ENCODE data around the gene COL8A2. TPM values are rescaled to one million over a fixed set of nuclear protein-coding genes. Genes with fewer than 3 reads are reported as not detected.

Gene COL8A2
- total RNA-seq, 1 donor from 2014 or later: 8.0 TPM

DNA sequence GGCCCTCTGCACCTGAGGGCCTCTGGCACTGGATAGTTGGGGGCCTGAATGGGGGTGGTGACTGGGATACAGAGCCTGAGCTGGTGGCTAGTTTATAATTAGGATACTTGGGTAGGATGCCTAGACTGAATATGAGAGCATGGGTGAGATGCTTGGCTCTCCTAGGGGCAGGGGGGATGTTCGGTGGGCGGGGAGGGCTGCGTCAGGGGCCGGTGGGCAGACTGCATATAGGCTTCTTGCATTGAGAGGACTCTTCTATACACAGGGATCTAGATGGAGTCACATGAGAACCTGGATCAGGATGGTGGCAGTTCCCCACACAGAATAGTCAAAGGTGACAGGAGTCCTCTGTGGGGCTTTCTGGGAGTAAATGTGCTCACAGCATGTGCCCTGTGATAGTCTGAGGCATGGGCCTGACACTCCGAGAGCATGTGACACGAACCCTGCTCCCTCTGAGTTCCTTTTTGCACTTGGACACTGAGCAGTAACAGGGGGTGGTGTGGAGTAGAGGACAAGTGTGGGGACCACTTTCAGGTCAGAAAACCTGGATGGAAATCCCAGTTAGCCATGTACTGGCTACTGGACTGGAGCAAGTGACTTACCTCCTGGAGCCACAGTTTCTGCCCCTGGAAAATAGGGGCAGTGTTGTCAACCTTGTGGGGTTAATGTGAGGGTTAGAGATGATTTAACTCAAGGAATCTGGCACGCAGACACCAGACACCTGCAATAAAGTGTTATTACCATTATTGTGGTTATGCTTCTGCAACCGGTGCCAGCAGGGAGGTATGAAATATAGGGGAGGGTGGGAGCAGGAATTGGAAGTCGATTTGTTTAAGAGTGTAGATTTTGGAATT lies 33.2 kb upstream of the COL8A2 start:
- DNase-seq (ENCODE audit: low spot score): no peak

DNA sequence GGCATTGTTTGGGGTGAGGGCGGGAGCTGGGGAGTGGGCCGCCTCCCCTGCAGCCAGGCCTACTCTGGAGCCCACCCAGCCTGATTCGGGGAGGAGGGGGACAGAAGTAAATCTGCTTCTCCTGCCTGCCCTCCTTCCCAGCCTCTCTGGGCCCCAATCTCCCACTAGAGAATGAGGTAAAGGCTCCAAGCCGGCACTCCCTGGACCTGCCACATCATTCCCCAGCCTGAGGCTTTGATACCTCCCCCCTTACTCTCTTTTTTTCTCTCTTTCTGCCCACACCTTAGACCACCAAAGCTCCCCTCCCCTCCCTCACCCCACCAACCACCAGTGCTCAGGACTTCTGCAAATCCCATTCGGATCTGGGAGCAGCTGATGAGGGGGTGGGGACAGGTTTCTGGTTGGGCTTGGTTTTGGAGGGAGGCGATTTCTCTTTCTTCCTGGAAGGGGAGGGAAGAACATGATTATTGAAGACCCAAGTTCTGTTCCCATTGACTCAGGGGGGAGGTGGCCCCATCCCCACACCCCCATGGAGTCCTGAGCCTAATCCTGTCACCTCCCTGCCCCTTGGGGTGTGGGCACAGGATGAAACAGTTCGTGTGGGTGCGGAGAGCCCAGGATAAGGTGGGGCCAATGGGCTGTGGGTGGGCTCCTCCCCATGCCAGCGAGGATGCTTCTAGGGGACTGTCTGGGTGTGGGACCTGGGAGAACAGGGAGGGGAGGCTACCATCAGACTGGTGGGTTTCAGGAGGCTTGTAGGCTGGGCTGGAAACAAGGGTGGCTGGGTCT lies 32.3 kb upstream of the COL8A2 start:
- DNase-seq (ENCODE audit: low spot score): no peak

DNA sequence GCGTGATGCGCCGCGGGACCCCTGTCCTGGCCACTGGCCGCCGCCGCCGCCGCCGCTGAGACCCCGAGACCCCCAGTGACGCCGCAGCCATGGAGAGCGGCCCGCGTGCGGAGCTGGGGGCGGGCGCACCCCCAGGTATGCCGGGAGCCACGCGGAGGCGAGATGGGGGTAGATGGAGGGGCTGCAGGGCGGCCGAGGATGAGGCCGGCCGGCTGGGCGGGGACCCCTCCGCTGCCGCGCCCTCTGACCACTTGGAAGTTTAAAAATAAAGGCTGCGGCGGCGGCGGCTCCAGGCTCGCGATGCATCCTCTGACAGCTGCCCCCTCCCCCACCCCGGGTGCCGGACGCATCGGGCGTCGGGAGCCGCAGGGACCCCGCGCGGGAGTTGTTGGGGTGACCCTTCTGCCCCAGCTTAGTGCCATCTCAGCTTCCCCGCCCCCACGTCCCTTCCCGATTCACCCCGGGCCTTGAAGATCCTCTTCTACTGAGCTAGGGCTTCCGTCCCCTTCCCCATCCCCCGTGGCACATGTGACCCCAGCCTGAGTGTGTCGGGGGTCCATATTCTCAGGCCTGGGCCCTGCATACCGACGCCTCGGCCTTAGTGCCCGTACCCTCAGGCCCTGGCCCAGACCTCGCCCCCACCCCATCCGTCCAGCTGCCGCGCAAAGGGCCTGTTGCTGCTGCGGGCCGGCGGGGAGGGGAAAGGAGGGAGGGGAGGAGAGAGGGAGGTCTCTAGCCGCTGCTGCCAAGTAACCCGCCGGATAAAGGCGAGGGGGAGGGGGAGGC lies 31.5 kb upstream of the COL8A2 start:
- DNase-seq (ENCODE audit: low spot score): peak; percentile 76

DNA sequence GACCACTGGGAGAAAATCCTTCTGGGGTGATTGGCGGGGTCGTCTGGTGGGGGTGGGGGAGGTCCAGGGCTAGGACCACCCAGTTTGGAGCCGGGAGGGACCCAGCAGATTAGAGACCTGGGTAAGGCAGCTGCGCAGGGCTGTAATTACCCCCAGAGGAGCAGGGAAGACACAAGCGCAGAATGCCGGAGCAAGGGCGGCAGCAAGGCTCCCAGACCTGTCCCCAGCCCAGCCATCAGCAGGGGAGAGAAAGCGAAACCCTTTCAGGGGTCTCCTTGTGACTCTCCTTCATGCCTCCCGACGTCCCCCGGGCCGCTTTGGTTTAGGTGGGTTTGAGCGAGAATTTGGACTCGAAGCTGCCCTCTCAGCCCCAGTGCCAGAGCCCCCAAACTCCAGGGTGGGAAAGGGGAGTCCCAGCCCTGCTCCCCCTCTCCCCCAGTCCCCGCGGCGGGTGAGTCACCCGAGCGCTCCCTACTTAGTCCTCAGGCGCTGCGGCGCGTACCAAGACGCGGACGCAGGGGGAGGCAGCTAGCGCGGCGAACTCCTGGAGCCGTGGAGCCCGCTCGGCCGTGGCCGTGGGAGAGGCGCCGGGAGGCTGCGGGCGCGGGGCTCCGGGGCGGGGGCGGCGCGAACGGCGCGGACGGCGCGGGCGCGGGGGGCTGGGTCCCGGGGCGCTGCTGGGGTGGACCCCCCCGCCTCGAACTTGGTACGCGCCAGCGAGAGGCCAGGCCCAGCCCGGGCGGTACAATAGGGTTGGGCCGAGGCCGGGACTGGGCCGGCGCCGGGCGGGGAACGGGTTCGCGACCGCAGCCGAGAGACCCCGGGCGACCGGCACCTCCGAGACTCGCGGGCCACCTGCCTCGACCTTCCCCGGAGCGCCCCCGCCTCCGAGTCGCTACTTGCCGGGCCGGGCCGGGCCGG lies 30.6 kb upstream of the COL8A2 start, which contains the start of gene MAP7D1:
Gene MAP7D1, plus strand, starts transcription at position 753 of the 921 bp plus-strand sequence. CDS start 258 bp downstream, outside the sequence.
- peak; percentile 88 for DNase-seq (ENCODE audit: low spot score)

DNA sequence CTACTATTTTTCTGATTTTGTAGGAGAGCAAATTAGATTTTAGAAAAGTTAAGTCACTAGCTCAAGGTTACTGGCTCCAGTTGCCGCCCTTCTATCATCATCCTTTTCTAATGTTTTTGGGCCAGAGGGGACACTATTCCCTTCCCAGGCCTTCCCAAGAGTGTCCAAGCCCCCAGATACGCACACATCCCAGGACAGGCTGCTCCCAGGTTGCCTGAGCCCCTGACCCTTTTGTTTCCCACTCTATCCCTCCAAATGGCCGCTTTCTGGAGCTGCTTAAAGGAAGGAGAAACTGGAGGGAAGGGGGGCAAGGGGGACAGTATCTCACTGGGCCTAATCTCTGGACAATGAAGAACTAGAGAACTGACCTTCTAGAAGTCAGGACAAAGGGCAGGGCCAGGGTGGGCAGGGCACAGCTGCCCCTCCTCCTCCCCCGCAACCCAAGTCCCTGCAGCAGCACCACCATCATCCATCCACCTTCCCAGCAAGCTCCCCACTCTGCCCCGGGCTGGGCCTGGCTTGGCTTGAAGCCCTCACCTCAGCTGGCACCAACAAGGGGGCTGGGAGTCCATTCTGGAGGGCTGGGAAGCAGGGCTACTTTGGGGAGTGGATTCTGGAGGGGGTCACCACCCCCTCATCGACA lies 29.9 kb upstream of the COL8A2 start:
- peak; percentile 66 for DNase-seq (ENCODE audit: low spot score)

DNA sequence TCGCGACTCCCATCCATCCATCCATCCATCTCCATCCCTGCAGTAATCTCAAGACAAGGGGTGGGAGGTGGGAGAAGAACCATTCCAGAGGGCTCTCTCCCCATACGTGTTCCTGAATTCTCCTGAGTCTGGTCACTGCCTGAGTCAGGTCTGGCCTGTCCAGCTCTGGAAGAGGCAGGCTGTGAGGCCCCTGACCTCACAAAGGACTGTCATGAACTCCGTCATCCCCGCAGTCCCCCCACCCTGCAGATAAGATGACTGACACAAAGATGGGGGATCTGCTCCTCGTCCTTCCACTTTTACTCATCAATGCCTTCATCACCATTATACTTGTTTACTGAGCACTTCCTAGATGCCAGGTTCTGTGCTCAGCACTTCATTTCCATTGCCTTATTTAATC lies 29.3 kb upstream of the COL8A2 start:
- no peak for DNase-seq (ENCODE audit: low spot score)

DNA sequence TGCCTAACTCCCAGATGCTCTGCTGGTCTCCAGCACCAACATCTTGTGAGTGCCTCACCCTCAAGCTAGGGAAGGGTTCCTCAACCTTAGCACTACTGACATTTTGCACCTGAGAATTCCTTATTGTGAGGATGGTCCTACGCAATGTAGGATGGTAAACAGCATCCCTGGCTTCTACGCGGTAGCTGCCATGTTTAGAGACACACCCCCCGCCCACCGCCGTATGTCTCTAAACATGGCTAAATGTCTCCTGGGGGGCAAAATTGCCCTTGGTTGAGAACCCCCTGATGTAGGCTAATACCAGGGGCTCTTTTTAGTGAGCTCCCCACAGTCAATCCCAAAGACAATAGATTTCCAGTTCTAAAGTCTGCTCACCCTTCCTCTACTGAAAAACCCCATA lies 28.5 kb upstream of the COL8A2 start:
- no peak for DNase-seq (ENCODE audit: low spot score)

DNA sequence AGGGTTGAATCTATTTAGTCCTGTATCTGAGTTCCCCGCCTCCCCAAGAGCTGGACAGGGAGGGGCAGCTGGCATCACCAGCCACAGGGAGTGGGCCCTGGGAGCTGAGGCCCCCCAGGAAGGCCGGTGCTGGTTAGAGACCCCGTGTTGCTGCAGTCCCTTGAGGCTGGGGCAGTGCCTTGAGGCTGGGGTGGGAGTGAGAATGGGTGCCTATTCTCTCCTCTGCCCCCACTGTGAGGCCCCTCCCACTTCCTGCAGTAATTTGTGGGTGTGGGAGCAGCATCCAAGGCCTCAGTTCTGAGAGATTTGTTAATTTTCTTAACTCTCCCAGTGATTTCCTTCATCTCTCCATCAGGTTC lies 26.8 kb upstream of the COL8A2 start:
- DNase-seq (ENCODE audit: low spot score): no peak

DNA sequence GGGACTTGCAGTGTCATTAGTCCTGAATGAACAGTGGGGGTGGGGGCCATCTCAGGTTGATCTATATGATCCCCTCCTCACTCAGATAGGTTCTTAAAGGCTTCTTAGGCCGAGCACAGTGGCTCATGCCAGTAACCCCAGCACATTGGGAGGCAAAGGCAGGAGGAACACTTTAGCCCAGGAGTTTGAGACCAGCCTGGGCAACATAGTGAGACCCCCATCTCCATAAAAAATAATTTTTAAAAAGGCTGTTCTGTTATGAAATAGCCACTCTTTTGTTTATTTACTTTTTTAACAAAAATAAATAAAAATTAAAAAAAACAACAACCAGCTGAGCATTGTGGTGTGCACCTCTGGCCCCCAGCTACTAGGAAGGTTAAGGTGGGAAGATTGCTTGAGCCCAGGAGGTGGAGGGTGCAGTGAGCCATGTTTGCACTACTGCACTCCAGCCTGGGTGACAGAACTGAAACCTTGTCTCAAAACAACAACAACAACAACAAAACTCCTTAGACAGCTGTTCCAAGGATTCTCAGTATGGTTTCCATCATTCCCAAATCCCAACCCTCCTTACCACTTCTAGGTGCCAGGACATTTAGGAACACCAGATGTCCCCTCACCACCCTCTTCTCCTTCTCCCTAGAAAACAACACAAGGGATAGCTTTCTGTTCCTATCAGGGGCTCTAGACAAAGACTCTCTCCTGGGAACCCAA lies 26.3 kb upstream of the COL8A2 start:
- no peak for DNase-seq (ENCODE audit: low spot score)

DNA sequence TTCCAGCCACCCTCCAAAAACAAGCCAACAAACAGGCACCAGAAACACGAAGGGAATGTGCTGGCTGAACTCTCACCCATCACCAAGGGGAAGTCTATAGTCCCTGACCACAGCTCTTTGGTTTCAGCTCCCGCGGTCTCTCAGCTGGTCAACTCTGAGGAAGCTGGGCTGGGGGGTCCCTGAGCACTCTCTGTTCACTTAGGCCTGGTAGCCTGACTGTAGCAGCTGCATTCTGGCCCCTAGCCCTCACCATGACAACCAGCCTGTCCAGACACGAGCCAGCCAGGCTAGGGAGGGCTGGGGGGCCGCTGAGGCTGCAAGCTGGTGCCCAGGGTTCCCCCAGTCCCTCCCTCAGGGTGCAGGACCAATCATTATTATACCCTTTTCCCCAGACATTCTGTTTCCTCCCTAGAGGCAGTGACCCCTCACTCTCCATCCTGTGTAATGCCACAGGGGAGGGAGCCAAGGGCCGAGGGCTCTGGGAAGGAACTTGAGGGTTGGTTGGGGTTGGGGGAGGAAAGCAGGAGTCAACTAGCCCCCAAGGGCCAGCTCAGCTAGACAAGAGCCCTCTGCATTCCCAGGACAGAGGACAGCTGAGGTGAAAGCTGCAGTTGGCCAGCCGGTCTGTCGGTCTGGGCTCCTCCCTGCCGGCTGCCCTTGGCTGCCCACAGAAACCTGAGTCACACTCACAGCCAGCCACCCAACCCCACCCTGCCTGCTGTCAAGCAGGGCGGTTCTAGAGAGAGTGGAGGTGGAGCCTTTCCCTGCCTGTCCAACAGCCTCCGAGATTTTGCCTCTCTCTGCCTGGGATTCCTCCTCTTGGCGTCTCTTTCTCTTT lies 25.5 kb upstream of the COL8A2 start:
- peak; percentile 95 for DNase-seq (ENCODE audit: low spot score)

DNA sequence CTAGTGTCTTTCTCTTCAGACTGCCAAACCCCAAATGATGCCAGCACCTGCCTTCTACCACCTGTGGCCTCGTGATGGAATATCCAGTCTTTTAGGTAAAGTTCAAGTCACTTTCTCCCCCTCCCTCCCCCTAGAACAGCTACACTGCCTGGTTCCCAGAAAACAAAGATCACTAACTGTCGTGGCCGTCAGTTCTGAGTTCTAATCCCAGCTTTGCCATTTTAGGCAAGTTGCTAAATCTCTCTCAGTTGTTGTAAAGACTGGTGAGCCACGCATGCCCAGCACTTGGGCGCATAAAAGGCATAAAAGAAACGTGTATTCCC lies 24.9 kb upstream of the COL8A2 start:
- no peak for DNase-seq (ENCODE audit: low spot score)

DNA sequence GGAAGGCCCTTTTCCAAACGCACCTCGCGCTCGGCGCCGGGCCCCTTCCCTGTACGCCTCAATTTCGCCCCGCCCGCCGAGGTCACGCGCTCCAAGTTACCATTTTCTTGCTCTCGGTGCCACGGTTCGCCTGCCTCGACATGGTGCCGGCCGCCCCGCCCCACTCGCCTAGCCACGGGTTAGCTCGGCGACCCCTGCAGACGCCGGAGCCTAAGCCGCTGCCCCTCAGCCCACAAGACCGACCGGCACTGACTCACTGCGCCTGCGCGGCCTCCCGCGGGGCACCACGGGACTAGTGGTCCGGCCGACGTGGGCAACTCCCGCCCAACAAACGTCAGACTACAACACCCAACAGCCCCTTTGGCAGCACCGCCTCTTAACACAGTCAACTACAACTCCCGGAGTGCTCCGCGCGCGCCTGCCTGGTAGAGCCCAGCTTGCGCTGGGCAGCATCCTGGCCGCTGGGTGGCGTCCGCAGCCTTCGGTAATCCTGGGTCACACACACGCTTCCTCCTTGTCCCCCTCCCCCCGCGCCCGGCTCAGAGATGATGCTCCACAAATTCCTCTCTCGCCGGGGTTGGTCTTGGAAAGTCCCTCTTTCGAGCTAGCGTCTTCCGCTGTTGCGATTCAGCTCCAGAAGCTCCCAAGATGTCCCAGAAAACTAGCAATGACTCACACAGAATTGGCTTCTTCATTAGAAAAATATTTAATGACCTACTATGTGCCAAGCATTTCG lies 24.4 kb upstream of the COL8A2 start, which contains the start of gene TRAPPC3:
Gene TRAPPC3, minus strand, starts transcription at position 250 of the 736 bp plus-strand sequence. Its CDS starts 108 bp downstream, at position 142.
- peak; percentile 100 for DNase-seq (ENCODE audit: low spot score)

DNA sequence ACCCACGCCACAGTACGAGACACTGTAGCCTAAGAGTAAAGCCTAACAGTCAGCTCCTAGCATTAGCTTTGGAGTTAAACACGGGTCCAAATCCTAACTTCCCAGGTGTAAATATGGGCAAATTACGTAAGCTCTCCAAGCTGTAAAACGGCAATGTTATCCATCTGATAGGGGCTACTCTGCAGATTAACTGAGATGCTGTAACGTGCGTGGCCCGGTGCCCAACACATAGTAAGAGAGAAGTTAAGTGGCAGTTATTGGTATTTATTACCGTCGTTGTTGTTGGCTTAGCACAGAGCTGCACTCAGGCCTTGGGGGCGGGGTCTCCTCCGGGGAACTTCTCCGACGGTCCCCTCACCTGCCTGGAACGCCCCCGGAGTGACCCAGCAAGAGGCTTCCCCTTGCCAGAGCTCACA lies 23.8 kb upstream of the COL8A2 start:
- DNase-seq (ENCODE audit: low spot score): no peak

DNA sequence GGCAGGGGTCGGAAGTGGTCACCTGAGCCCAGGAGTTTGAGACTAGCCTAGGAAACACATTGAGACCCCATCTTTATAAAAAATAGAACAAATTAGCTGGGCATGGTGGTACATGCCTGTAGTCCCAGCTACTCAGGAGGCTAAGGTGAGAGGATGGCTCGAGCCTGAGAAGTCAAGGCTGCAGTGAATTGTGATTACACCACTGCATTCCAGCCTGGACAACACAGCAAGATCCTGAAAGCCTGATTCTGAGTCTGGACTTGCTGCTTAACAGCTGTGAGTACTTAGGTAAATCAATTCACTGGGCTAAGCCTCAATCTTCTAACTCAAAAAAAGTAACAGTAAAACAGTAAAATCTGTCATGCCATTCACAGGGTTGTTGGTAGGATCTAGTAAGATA lies 19.4 kb upstream of the COL8A2 start:
- DNase-seq (ENCODE audit: low spot score): no peak

DNA sequence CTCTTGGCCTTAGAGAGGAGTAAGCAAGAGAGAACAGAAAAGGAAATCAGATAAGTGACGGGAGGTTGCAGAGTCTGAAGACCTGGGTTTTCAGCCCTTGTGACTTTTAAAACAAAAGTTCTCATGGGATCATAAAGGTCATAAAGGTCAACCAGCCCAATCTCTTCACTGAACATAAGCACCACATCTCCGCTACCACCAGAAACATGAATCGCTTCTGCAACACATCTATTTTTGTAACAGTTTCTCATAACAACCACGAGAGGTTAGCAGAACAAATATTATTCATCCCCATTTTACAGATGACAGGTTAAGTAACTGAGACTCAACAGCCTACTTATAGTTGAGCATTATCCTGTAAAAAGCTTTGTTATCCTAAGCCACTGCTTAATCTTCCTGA lies 18.4 kb upstream of the COL8A2 start:
- DNase-seq (ENCODE audit: low spot score): no peak

DNA sequence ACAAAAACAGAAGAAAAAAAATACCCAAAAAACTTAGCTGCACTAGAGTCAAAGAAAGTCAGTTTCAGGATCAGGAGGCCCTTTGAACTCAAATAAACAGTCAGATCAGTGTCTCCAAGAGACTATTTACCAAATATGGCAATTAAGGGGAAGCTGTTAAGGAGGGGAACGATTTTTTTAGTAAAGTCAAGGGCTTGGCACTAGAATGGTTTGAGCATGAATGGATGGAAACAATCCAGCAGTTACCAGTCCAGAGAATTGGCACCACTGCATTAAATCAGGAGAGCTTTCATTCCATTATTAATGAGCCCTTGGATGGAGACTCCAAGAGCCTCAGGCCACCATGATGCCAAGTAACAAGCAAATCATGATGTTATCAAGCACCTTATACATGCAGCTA lies 17.1 kb upstream of the COL8A2 start:
- DNase-seq (ENCODE audit: low spot score): no peak

DNA sequence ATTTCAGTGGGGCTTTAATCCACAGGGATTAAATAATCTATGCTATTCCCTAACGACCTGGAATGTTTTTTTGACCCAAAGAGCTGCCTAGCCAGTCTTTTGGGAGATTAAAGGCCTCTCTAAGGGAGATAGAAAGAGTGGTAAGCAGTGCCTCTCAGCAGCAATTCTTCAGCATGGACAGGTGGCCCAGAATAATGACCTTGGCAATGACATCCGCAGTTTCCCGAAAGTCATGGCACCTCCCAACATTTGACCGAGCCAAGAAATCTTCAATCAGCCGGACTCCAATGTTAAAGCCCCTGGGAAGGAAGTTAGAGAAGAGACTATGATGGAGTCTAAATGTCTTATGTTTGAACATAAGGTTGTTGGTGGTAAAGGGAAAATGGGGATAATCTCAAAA lies 14.5 kb upstream of the COL8A2 start:
- no peak for DNase-seq (ENCODE audit: low spot score)

DNA sequence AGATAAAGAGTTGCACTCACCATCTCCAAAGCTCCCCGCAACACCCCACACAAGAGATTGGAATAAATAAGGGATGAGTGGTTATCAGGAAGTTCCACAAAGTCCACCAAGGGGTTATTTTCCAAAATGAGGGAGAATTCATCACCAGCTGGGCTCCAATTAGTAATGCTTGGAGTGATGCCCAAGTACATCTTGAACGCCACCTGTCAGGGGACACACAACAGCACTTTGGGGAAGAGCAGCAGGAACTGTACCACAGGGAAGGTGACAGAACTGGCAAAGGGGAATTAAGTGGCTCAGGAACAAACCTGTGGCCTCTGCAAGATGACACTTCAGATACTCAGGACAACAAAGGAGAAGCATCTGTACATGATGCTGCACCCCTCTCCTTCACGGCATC lies 12.8 kb upstream of the COL8A2 start:
- no peak for DNase-seq (ENCODE audit: low spot score)

All from ureter (tissue), 1 donor.